ENCODE measurements around the gene CXCL8.
"Not testable (repeated sequence)": the region's sequence is repeated elsewhere in the genome, so short reads cannot be mapped to it uniquely, and the experiment has no call there.

CXCL8 gene

DNA sequence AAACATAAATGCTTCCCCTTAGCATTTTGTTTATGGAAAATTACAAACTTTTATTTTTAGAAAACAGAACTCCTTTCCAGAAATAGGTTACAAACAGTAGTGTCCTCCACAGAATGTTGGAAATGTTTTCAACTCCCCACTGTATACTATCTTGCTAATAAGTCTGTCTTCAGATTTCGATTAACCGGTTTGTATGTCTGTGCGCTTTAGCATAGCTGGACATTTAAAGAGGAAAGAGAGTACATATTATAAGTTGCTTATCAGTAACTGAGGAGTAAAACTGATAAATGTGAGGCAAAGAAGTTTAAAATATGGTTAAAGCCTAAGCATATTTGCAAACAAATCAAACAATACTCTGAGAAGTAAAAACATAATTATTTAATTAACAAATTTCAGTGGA, 3.4 kb downstream of the CXCL8 start:
- DNase-seq, result no peak

DNA sequence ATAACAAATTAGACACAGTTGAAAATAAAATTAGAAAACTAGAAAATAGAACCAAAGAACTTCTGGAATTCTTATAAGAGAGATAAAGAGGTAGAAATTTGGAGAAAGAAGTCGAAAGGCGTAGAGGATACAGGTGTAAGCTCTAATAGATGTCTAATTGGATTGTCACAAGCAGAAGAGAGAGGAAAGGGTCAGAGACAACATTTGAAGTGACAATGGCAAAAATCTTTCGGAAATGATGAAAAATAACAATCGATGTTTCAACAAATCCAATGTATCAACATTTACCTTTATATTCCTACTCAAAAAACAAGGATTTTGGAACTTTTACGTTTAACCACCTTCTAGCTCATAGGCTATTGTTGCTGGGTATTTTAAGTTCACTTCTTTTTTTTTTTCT, 3.8 kb downstream of the CXCL8 start:
- no peak for DNase-seq

DNA sequence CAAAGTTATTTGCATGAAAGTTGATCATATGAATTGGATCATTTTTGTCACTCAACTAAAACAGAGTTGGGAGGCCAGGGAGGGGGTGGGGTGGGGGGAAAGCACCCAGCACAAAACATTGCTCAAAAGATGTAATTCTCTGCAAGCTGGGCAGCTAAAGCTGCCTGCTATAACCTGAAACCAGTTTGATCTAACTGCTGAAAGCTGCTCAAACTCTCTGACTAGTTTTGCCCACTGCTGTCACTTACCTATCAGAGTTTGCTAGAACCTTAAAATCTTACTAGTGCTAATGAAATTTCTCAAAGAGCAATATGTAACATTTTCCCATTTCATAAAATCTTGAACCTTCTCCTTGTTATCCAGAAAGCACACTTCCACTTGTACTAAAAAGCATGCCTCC, 10.4 kb downstream of the CXCL8 start:
- DNase-seq, result no peak

DNA sequence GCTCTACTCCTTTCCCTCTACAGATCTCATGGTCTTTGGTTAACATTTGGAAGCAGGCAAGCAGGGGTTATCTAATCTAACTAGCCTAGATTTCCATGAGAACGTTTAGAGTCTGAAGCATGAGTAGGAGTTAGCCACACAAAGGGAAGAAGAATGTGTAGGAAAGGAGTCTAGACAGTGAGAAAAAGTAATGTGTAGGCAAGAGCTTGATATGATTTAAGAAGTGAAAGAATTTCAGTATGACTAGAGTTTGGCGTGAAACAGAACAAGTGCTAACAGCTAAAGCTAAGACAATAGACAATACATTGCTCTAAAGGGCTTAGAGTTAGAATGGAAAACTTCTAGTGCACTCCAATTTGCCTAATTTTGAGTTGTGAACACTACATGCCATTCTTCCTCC, 10.8 kb downstream of the CXCL8 start:
- peak in 2 of 4 experiments; percentile 31 to 32 for DNase-seq

DNA sequence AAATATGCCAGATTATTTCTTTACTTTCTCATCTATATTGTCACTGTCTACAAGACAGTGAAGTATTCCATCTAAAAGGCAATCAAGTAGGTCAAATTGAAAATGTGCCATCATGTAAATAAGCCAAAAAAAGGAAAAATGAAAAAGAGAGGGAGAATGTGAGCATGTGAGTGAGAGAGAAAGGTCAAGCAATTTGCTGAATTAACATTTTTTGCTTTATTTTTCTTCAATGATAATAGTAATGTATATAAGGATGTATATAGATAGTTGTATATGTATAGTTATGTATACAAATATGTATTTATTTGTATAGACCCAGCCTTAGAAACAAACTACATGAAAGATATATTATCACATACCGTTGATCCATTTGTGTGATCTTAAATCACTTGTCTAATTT, 11.5 kb downstream of the CXCL8 start:
- no peak for DNase-seq

DNA sequence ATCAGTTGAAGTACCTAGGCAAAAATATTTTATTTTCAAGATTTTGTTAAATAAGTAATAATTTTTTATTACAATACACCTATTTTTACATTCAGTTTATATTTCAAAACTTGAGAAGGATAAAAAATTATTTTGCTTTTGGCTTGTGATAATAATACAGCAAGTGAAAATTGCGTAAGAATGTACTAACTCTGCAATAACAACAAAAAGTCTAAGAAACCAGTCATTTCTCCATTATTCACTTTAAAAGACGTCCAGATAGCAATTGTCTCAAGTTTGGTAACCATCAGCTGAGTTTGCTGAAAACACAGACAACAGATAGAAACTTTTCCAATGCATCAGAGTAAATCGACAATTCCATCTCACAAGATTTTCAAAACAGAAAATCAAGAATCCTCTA, 12.1 kb downstream of the CXCL8 start:
- DNase-seq, result no peak

DNA sequence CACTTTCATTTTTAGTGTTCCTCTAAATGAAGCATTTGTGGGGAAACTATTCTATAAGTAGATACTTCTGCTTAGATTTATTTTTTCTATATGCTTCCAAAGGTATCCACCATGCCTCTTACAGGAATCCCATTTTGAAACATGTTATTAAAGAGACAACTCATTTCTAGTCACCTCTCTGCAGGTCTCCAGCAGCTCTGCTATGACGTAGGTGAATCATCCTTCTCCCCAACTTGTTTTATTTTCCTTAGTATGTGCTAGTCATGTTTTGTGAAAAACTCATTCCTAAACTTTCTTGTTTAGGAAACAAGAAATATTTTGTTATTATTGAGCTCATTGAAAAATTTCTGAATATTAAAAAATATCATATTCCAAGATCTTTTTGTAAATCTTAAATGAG, 12.8 kb downstream of the CXCL8 start:
- no peak for DNase-seq

DNA sequence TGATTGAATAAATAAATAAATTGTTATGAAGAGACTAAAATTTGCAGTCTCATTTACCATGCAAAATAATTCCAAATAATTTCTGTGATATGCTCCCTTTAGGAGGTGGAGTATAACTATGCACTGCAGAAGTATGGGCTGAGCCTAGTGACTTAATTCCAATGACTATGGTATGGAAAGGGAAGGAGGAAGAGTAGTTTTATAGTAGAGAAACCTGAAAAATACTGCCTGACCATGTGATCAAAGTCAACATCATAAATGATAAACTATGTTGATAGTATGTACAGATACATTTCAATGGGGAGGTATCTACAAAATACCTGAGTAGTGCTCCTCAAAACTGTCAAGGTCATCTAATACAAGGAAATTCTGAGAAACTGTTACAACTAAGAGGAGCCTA, 14.6 kb downstream of the CXCL8 start:
- no peak for DNase-seq

DNA sequence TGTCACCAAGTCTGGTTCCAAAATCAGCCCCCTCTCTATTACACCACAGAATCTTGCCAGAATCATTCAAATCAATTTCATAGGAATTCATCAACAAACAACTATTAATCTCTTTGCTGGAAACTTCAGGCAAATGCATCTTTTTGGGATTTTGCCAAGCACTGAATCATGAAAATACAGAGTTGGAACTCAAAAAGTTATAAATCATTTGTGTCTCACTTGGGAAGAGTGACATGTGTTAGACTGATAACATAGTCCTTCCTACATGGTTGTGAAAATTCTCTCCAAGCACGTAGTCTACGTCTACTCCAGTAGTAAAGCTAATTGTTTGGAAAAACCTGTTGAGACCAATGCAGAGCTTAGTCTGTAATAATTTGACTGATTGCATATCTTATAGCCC, 19.0 kb downstream of the CXCL8 start:
- DNase-seq, result no peak

DNA sequence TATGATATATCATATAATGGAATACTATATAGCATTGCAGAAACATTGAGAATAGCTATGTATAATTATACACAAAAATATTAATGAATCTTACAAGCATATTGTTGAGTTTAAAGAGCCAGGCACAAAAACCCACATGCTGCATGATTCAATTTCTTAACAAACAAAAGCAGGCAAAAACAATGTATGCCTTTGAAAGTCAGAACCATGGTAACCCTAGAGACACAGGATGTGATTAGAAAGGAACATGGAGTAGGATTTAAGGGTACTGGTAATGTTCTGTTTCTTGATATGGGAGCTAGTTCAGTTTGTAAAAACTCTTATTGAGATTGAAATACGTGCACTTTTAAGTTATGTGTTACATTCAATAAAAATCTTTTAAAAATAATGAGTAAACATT, 21.5 kb downstream of the CXCL8 start:
- DNase-seq, result no peak

DNA sequence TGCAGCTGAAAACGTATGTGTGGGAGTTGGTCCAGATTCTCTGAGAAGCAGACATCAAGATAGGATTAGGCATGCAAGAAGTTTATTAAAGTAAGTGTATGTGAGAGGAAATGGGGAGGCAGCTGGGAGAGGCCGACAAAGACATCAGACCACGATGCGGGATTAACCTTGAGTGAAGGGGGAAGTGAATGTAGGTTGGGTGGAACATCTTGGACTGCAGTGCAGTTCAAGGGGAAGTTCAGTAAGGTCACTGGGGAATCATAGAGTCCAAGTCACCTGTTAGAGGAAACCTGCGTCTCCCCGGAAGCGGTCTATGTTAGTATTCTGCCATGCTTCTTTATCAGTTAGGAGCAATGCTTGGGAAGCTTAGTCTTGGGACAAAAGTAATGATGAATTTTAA, 22.0 kb downstream of the CXCL8 start:
- DNase-seq, result peak; percentile 46 to 67 (median 54)

DNA sequence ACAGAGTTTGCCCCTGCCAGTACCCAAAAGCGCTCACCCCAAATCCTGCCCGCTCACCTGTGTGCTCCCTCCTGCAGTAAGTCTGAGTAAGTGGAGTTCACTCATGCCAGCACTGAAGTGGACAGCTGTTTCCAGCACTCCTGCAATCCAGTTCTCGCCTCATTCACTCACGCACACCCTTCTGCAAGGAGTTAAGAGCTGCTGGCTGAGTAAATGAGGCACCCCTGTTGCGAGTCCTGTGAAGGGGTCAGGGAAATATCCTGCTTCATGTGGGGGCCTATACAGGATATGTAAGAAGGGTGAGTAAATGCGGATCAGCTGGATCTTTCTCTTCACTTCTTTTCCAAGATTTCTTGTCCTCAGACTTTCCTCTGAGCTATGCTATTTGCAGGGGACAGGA, 23.5 kb downstream of the CXCL8 start:
- no peak for DNase-seq

DNA sequence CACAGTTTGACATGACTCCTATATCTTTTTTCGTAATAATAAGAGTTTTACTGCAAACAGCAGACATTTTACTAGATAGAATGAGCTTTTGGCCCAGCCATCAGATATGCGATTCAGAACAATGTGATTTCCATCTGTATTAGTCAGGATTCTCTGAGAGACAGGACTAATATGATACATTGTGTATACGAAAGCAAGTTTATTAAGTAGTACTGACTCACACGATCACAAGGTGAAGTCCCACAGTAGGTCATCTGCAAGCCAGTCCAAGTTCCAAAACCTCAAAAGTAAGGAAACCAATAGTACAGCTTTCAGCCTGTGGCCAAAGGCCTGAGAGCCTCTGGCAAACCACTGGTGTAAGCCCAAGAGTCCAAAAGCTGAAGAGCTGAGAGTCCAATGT, 24.1 kb downstream of the CXCL8 start:
- no peak for DNase-seq

DNA sequence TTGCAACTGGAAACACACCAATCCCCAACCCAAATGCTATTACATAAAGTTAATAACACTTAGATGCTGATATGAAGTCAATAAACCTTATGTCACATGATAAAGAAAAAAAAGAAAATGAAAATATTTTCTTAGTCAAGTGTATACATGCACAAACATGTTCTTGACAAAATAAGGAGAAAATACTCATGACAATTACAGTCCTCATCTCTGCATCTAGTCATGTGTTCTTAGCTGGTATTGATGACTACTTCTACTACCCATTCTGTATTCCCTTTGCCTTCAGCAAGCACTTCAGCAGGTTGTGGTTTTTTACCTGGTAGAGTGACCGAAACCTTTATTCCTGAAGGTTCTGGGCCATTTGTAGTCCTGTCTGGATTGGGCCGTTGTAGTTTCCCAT, 24.9 kb downstream of the CXCL8 start:
- no peak for DNase-seq

DNA sequence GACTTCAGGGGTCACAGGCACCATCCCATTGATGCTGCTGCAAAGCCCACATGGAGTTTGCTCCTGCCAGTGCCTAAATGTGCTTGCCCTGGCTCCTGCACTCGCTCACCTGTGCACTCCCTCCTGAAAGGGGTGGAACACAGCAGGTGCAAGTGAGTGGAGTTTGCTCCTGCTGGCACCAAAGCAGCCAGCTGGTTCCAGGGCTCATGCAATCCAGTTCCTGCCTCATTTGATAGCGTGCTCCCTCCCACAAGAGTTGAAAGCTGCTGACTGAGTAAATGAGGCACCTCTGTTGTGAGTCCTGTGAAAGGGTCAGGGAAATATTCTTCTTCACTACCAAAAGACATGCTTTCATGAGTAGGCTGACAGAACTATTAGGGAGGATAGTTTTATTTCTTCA, 30.5 kb downstream of the CXCL8 start:
- peak in 3 of 4 experiments; percentile 40 to 49 (median 41) for DNase-seq

DNA sequence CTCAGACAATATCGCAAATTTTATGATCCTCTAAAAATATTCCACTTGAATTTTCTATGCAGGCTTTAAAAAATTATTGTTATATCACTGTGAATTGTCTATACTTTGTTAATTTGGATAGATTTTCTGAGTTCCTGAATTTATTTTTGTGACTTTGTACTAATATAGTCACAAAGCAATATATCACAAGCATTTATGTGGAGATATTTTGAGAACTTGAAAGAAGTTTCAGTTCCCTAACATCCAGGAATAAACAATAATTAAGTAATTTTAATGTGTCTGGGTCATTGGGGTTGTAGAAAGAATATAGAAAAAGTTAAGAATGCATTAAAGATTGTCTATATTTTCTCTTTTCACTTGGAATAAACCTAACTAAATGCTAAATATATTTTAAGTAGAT, 32.0 kb downstream of the CXCL8 start:
- peak in 2 of 4 experiments; percentile 42 to 57 for DNase-seq

DNA sequence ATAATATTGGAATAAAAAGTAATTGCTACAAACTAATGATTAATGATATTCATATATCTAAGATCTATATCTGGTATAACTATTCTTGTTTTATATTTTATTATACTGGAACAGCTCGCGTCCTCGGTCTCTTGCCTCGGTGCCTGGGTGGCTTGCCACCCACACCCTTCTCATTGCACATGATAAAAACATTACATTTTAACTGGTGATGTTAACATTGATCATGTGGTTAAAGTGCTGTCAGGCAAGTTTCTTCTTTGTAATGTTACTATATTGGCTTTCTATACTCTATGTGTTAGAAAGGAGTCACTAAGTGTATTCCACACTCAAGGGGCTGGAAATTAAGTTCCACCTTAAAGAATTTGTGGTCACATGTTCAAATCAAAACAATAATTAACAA, 34.0 kb downstream of the CXCL8 start:
- not testable (repeated sequence) for DNase-seq

DNA sequence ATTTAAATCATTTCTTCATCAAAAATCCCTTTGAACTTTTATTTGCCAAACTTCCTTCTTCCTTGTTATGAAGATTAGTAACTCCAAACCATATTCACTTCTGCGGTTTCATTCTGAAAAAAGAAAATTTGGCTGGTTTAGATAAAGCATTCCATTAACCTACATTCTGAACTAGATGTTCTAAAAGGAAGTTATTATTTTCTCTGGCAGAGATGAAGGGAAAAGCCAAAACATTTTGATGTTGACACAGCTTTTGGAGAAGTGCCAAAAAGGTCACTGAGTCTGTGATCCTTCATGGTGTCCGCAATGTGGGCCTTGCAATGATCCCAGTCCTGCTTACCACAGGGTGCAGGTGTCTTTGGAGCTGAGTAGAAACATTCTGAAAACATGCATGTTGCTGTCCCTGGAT, 36.0 kb downstream of the CXCL8 start:
- peak; percentile 30 to 73 (median 44) for DNase-seq

DNA sequence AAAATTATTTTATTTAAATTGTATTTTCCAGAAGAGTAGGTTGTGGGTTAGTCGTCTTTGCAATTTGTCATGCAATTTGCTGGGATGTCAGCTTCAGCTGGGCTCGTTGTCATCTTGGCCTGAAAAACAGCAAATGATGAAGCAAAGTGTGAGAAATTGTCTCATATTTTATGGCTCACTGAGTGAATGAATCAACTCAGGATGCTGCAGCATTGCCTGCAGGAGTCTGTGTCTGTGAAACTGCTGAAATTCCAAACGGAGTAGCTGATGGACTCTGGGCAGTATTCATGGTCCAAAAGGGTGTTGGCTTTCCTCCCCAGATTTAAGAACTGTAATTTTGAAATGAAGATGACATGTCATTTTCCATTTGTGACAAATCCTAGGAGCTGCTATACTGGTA, 37.2 kb downstream of the CXCL8 start:
- no peak for DNase-seq

DNA sequence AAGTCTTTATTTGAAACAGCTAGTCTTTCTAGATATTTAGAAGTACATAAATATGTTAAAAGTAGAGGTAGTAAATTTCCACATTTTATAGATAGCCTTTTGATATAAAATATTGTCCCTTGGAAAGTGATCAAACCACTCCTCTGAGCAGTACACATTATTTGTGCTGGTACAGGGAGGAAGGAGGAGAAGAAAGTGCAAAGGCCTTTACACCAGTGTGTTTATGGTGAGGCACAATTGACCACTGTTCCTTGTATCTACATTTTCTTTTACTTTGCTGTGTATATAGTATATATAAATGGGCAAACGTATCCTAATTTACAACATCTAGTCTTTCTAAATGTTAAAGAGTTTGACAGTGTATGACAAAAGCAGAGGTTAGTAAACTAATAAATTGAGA, 39.9 kb downstream of the CXCL8 start:
- no peak for DNase-seq

DNA sequence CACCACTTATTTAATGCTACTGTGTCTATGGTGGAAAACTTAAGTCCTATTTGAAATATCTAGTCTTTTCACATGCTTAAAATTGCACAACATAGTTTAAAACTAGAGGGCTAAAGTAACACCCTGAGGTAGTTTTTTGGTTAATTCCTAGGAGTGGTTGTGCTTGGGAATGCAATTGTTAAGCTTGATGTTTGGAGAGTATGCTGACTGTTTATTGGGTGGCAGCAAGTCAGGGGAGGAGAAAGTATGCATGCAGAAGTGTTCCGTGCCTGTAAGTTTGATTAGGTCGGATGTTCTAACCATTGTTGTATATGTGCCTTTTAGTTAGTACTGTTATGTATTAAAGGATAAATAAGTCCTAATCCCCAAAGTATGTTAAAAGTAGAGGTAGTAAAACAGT, 40.5 kb downstream of the CXCL8 start:
- DNase-seq, result no peak

DNA sequence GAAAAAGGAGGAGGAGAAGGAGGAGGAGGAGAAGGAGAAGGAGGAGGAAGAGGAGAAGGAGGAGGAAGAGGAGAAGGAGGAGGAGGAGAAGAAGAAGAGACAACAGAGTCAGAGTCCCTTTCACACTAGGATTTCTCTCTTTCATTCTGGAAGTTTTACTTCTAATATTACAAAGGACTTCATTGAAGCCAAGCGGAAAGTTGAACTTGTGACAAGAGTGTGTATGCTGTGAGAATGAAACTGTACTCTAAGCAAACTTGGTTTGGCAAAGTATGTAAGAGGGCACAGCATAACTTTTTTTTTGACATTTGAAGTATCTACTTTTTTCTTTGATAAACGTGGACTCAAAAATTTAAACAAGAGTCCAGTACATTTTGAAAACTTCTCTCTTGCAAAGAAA, 48.0 kb downstream of the CXCL8 start:
- no peak for DNase-seq
